Measurements from ENCODE around the gene TNNC1.

DNA sequence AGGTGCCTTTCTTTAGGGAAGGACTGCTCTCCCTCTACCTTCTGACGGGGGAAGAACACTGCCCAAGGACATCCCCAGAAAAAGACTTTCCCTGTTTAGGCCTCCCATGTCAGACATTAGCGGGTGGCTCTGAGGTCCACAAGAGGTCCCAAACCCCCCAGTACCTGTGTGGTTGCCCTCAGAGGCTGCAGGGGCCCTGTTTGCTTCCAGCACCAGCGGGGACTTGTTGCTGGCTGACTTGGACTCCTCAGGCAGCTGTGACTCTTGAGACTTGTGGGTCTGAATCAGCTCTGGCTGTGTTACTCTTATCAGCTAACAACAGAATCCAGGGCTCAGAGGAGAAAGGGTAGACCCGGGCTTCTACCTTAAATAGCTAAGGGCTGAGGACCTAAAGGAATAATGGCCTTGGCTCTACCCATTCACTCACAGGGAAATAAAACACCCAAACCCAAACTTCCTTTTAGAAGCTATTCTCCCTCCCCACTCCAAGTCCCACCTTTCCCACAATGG lies 48.2 kb downstream of the TNNC1 start:
- TF ChIP-seq POLR2A (IDR thresholded peaks at IDR 0.05; ENCODE audit: low read depth, low read length): no peak
- TF ChIP-seq POLR2AphosphoS5 (IDR thresholded peaks at IDR 0.05; ENCODE audit: low read depth, low read length): no peak
- TF ChIP-seq TAF1 (IDR thresholded peaks at IDR 0.05; ENCODE audit: low read depth, low read length): no peak
- no peak for TF ChIP-seq SPI1 (IDR thresholded peaks at IDR 0.05; ENCODE audit: low read depth, low read length)
